HG02943 (cell line): Measurements from ENCODE around the gene USP34.

Experiments used
- ATAC-seq: cut with Tn5 transposase; IDR thresholded peaks from one replicate; pipeline ENCODE4 v1.9.1; 2021; ENCODE audit warnings: mild to moderate bottlenecking, low read depth, moderate library complexity; ENCODE audit not compliant: unreplicated experiment

Gene USP34

DNA sequence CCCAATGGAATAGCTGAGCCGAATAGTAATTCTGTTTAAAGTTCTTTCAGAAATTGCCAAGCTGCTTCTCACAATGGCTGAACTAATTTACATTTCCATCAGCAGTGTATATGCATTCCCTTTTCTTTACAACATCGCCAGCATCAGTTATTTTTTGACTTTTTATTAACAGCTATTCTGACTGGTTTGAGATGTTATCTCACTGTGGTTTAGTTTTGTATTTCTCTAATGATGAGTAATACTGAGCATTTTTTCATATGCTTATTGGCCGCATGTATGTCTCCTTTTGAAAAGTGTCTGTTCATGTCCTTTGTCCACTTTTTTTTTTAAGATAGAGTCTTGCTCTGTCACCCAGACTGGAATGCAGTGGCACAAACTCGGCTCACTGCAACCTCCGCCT, 208.2 kb downstream of the USP34 start:
- no peak for ATAC-seq

DNA sequence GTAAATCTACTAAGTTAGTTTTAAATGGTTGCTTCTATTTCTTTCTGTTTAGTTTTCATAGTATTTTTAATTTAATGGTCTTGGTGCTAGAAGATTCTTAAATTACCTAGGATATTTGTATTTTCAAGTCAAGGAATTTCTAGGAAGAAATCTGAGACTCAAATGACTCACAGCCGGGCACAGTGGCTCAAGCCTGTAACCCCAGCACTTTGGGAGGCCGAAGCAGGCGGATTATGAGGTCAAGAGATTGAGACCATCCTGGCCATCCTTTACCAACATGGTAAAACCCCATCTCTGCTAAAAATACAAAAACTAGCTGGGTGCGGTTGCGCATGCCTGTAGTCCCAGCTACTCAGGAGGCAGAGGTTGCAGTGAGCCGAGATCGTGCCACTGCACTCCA, 213.4 kb downstream of the USP34 start:
- ATAC-seq, result no peak

DNA sequence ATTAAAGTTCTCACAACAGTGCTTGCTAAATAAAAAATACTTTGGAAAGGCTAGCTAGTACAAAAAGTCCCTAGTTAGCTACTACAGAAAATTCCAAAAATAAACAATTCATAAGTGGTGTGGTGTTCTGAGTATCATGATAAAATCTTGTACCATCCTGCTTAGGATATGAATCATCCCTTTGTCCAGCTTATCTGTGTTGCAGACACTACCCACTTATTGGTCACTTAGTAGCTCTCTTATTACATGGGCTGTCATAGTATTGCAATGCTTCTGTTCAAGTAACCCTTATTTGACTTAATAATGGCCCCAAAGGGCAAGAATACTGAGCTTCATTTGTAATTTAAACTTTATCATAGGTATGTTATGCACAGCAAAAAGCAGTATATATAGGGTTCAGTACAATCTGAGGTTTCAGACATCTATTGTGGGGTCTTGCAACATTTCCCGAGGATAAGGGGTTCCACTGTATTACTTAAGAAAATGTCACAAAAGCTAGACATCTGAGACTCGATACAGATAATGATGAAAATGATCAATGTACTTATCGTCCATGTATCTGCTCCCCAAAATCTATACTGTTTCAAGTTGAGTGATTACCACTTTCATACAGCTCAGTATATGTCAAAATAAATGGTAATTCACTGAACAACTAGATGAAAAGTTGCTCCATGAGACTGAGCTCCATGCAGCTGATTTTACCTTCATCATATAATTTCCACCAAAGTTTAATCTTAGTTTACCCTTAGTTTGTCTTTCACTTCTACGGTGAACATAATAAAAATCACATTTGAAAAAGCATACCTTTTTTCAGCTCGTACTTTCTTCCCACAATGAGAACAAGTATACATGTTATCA, 215.1 kb downstream of the USP34 start:
- no peak for ATAC-seq

DNA sequence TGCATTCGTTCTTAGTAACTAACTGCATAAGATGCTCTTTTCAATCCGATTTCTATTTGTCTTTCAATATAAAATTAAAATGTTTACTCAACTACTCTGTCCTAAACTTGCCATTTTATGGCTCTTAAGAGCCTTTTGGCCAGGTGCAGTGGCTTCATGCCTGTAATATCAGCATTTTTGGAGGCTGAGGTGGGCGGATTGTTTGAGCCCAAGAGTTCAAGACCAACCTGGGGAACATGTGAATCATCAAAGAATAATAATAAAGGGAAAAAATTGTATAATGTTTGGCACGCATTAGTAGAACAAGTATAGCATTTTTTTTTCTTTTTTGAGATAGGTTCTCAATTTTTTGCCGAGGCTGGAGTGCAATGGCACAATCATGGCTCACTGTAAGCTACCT, 216.4 kb downstream of the USP34 start:
- ATAC-seq, result no peak

- no peak for ATAC-seq
Measured at GRCh38 chr2:61253136-61253535, 217.8 kb downstream of the USP34 start.

DNA sequence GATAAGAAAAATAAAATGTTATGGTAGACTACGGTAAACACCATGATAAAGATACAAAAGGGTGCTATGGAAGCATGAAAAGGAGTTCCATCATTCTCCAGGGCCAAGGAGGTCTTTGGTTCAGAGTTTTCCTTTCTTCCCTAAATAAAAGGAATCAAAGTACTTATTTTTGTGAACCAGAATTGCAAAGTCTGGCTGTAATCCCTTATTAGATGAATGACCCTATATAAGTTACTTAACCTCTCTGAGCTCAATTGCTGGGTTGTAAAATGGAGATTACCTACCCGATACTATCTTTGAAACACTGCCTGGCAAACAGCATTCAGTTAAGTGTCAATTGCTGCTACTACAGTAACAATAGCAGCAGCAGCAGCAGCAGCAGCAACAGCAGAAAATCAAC, 218.9 kb downstream of the USP34 start:
- no peak for ATAC-seq

- no peak for ATAC-seq
Measured at GRCh38 chr2:61249521-61250071, 221.3 kb downstream of the USP34 start.

- no peak for ATAC-seq
Measured at GRCh38 chr2:61247204-61247812, 223.6 kb downstream of the USP34 start.

GRCh38 chr2:61244694-61245093, 226.2 kb downstream of the USP34 start:
- ATAC-seq, result no peak

- no peak for ATAC-seq
Measured at GRCh38 chr2:61241266-61241665, 229.6 kb downstream of the USP34 start.

- ATAC-seq, result no peak
Measured at GRCh38 chr2:61238219-61239012, 232.5 kb downstream of the USP34 start.

GRCh38 chr2:61235716-61236115, 235.2 kb downstream of the USP34 start:
- ATAC-seq, result no peak

DNA sequence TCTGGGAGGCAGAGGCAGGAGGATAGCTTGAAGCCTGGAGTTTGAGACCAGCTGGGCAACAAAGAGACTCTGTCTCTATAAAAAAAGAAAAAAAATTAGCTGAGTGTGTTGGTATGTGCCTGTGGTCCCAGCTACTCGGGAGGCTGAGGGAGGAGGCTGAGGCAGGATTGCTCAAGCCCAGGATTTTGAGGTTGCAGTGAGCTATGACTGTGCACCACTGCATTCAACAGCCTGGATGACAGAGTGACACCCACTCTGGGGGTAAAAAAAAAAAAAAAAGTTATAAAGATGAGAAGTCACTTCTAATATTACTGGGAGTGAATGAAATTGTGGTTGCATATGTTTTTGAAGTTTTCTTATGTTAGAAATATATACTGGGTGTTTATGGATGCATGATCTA, 237.3 kb downstream of the USP34 start:
- no peak for ATAC-seq

DNA sequence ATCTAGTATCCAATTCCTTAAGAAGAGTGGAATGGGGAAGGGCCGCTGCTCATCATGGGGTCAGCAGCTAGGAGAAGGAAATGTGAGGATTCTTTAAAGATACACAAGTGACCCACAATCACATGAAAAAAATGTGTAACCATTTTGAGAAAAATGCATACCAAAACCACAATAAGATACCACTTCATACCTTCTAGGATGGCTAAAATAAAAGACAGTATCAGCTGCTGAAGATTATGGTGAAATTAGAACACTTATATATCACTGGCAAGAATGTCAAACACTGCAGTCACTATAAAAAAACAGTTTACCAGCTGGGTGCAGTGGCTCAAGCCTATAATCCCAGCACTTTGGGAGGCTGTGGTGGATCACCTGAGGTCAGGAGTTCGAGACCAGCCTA, 241.0 kb downstream of the USP34 start:
- no peak for ATAC-seq

GRCh38 chr2:61222567-61222966, 248.3 kb downstream of the USP34 start:
- ATAC-seq, result no peak

DNA sequence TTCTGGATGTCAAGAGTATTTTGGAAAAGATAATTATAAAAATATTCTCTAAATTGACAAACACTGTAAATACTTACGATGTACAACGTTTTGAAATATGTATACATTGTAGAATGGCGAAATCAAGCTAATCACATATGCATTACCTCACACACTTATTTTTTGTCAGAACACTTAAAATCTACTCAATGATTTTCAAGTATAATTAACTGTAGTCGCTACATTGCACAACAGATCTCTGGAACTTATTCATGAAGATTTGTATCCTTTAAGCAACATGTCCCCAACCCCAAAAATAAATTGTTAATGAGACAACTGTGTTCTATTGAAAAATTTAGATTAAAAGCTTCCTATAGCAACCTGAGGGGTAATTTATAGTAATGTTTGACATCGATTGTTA, 249.1 kb downstream of the USP34 start:
- ATAC-seq, result no peak

DNA sequence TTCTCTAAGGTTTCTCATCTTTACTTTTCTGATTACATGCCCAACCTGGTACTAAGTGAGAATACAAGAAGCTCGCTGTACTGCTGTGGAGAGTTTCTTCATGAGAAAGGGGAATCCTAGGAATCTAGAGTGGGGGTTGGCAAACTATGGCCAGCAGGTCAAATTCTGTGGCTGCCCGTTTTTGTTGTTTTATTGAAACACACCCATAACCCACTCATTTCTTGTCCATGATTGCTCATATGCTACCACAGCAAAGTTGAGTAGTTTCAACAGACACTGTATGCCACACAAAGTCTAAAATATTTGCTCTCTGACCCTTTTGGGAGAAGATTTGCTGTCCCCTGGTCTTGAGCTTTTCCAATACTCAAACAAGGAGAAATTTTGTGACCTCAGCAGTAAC, 250.1 kb downstream of the USP34 start:
- no peak for ATAC-seq

DNA sequence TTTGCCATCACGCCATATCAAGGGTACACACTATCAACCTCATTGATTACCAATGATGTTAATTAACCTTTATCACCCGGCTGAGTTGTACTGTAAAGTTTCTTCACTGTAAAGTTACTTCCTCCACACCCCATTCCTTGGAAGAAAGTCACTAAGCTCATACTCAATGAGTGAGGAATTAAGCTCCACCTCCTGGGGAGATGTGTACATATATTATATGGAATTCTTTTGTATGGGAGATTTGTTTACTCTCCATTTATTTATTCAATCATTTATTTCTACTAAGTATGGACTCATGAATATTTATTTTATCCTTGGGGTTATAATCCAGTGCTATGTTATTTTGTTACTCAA, 252.1 kb downstream of the USP34 start:
- ATAC-seq, result no peak

DNA sequence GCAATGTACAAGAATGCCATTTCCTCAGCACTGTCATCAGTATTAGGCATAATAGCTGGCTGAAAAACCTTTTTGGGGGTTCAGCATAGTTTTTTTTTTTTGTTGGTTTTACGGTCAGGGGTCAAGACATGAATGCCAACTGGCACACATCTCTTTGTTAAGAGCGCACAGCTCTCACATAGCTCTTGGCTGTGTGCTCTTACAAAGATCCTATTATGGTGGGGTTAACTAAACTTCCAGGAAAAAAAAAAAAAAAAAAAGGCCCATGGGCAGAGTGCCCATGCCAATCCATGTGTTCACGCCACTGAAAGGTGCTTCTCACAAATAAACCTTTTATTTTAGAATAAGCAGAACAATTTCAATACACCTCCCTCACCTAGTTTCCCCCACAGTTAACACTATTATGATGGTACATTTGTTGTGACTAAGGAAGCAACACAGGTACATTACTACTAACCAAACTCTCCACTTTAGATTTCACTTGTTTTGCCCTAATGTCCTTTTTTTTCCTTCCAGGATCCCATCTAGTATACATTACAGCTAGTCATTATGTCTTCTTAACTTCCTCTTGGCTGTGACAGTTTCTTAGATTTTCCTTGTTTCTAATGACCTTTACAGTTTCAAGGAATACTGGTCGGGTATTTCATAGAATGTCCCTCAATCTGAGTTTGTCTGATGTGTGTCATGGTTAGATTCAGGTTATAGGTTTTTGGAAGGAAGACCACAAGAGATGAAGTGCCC, 252.6 kb downstream of the USP34 start:
- no peak for ATAC-seq

- no peak for ATAC-seq
Measured at GRCh38 chr2:61214171-61214570, 256.7 kb downstream of the USP34 start.
